ENCODE measurements around the gene RPTOR. TPM values are rescaled to one million over a fixed set of nuclear protein-coding genes. Genes with fewer than 3 reads are reported as not detected.

The RPTOR gene
- polyA plus RNA-seq, 1 donor from 2014 or later, result 8.0 TPM

DNA sequence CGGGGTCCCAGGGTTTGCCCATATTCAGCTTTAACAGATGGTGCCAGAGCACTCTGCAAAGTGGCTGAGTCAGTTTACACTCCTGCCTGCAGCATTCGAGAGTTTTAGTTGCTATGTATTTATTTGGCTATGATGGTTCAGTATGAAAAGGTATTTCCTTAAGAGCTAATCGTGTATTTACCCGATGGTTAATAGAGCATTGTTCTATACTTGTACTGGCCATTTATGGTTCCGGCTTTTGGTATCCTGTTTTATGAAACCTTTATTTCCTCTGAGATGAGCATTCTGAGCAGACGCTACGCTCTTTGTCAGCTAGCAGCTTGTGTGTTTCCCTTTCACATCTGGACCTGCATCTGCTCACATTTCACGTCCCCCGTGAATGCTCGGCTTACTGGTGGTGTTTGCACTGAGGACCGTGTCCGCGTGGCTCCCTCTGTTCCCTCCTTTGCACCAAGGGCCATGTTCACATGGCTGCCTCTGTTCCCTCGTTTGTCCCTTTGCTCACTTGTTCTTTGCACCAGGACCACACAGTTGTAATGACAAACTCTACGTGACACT lies 297.9 kb downstream of the RPTOR start:
- Histone ChIP-seq H3K9me2 (ENCODE audit: insufficient read depth, low read length) (no peaks in the 10 kb centered on the region), H3K79me2 (replicated peaks; ENCODE audit: insufficient read depth, low read length) (no peaks in the 10 kb centered on the region), H3F3A (ENCODE audit: insufficient read depth, low read length, poor library complexity, severe bottlenecking) (no peaks in the 10 kb centered on the region)

DNA sequence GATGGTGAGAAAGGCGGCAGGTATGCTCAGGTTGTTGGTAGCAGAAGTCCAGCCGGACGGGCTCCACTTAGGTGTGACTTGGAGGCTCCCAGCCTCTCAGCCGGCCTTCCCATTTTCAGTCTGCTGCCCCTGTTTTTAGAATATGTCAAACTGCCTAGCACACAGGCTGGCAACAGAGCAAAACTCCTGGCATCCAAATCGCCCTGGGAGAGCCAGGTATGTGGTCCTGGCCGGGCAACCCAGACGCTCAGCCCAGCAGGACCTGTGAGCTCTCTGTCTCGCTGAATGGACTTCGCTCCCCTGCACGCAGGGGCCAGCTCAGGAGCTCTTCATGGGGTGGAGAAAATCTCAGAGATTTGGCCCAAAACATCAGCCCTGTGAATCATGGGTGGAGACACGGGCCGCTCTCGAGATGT lies 299.1 kb downstream of the RPTOR start:
- no peak overlapping the region for H2AFZ ChIP-seq (ENCODE audit: low read depth, low read length)
- H3K36me3 ChIP-seq (ENCODE audit: insufficient read depth, low read length), result no peaks in the 10 kb centered on the region
- H3K9me2 ChIP-seq (ENCODE audit: insufficient read depth, low read length), result no peaks in the 10 kb centered on the region
- no peaks in the 10 kb centered on the region for H4K20me1 ChIP-seq (ENCODE audit: insufficient read depth)
- H3F3A ChIP-seq (ENCODE audit: insufficient read depth, low read length, poor library complexity, severe bottlenecking), result no peaks in the 10 kb centered on the region
- H3K9ac ChIP-seq (ENCODE audit: low read length), result no peak overlapping the region
- H3K4me3 ChIP-seq (ENCODE audit: low read length), result no peak overlapping the region
- no peaks in the 10 kb centered on the region for H3K27me3 ChIP-seq (ENCODE audit: insufficient read depth, low read depth, low read length)
- TF ChIP-seq EZH2 (IDR thresholded peaks at IDR 0.05; ENCODE audit: borderline replicate concordance, insufficient read depth, low read length, poor library complexity, severe bottlenecking) (no peak), POLR2AphosphoS5 (IDR thresholded peaks at IDR 0.05) (no peak), SMC3 (conservative IDR thresholded peaks at IDR 0.05; ENCODE audit: poor library complexity) (no peak), RAD21 (conservative IDR thresholded peaks at IDR 0.05) (no peak), MXI1 (conservative IDR thresholded peaks at IDR 0.05; ENCODE audit: poor library complexity, severe bottlenecking) (no peak), EP300 (conservative IDR thresholded peaks at IDR 0.05; ENCODE audit: poor library complexity, severe bottlenecking) (no peak), TAF1 (IDR thresholded peaks at IDR 0.05; ENCODE audit: low read depth) (no peak)
- TF ChIP-seq, protein P1, sequence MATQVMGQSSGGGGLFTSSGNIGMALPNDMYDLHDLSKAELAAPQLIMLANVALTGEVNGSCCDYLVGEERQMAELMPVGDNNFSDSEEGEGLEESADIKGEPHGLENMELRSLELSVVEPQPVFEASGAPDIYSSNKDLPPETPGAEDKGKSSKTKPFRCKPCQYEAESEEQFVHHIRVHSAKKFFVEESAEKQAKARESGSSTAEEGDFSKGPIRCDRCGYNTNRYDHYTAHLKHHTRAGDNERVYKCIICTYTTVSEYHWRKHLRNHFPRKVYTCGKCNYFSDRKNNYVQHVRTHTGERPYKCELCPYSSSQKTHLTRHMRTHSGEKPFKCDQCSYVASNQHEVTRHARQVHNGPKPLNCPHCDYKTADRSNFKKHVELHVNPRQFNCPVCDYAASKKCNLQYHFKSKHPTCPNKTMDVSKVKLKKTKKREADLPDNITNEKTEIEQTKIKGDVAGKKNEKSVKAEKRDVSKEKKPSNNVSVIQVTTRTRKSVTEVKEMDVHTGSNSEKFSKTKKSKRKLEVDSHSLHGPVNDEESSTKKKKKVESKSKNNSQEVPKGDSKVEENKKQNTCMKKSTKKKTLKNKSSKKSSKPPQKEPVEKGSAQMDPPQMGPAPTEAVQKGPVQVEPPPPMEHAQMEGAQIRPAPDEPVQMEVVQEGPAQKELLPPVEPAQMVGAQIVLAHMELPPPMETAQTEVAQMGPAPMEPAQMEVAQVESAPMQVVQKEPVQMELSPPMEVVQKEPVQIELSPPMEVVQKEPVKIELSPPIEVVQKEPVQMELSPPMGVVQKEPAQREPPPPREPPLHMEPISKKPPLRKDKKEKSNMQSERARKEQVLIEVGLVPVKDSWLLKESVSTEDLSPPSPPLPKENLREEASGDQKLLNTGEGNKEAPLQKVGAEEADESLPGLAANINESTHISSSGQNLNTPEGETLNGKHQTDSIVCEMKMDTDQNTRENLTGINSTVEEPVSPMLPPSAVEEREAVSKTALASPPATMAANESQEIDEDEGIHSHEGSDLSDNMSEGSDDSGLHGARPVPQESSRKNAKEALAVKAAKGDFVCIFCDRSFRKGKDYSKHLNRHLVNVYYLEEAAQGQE (IDR thresholded peaks at IDR 0.05; ENCODE audit: borderline replicate concordance), result no peak
- TF ChIP-seq, protein P2, sequence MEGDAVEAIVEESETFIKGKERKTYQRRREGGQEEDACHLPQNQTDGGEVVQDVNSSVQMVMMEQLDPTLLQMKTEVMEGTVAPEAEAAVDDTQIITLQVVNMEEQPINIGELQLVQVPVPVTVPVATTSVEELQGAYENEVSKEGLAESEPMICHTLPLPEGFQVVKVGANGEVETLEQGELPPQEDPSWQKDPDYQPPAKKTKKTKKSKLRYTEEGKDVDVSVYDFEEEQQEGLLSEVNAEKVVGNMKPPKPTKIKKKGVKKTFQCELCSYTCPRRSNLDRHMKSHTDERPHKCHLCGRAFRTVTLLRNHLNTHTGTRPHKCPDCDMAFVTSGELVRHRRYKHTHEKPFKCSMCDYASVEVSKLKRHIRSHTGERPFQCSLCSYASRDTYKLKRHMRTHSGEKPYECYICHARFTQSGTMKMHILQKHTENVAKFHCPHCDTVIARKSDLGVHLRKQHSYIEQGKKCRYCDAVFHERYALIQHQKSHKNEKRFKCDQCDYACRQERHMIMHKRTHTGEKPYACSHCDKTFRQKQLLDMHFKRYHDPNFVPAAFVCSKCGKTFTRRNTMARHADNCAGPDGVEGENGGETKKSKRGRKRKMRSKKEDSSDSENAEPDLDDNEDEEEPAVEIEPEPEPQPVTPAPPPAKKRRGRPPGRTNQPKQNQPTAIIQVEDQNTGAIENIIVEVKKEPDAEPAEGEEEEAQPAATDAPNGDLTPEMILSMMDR (IDR thresholded peaks at IDR 0.05; ENCODE audit: poor library complexity, severe bottlenecking), result no peak
- no peaks in the 10 kb centered on the region for H3K79me2 ChIP-seq (replicated peaks; ENCODE audit: insufficient read depth, low read length)
- H3K4me2 ChIP-seq (ENCODE audit: low read length), result no peak overlapping the region
- no peak overlapping the region for H3K27ac ChIP-seq (ENCODE audit: low read length)
- H3K9me3 ChIP-seq (ENCODE audit: low read length), result no peaks in the 10 kb centered on the region

More for the DNA sequence above, 297.9 kb downstream of the RPTOR start:
- no peaks in the 10 kb centered on the region for H3K27me3 ChIP-seq (ENCODE audit: insufficient read depth, low read depth, low read length)
- no peak overlapping the region for H3K4me2 ChIP-seq (ENCODE audit: low read length)
- no peak overlapping the region for H3K9ac ChIP-seq (ENCODE audit: low read length)
- H2AFZ ChIP-seq (ENCODE audit: low read depth, low read length), result no peak overlapping the region
- H4K20me1 ChIP-seq (ENCODE audit: insufficient read depth), result no peaks in the 10 kb centered on the region
- H3K4me3 ChIP-seq (ENCODE audit: low read length), result no peak overlapping the region
- no peaks in the 10 kb centered on the region for H3K9me3 ChIP-seq (ENCODE audit: low read length)
- no peak overlapping the region for H3K27ac ChIP-seq (ENCODE audit: low read length)
- H3K36me3 ChIP-seq (ENCODE audit: insufficient read depth, low read length), result no peaks in the 10 kb centered on the region
- TF ChIP-seq, protein P2 (IDR thresholded peaks at IDR 0.05; ENCODE audit: poor library complexity, severe bottlenecking), result no peak
- TF ChIP-seq EP300 (conservative IDR thresholded peaks at IDR 0.05; ENCODE audit: poor library complexity, severe bottlenecking) (no peak), POLR2AphosphoS5 (IDR thresholded peaks at IDR 0.05) (no peak), RAD21 (conservative IDR thresholded peaks at IDR 0.05) (no peak), SMC3 (conservative IDR thresholded peaks at IDR 0.05; ENCODE audit: poor library complexity) (no peak), EZH2 (IDR thresholded peaks at IDR 0.05; ENCODE audit: borderline replicate concordance, insufficient read depth, low read length, poor library complexity, severe bottlenecking) (no peak), TAF1 (IDR thresholded peaks at IDR 0.05; ENCODE audit: low read depth) (no peak), MXI1 (conservative IDR thresholded peaks at IDR 0.05; ENCODE audit: poor library complexity, severe bottlenecking) (no peak)
- TF ChIP-seq, protein P1 (IDR thresholded peaks at IDR 0.05; ENCODE audit: borderline replicate concordance), result no peak
